ENCODE results near the gene GRB7.

DNA sequence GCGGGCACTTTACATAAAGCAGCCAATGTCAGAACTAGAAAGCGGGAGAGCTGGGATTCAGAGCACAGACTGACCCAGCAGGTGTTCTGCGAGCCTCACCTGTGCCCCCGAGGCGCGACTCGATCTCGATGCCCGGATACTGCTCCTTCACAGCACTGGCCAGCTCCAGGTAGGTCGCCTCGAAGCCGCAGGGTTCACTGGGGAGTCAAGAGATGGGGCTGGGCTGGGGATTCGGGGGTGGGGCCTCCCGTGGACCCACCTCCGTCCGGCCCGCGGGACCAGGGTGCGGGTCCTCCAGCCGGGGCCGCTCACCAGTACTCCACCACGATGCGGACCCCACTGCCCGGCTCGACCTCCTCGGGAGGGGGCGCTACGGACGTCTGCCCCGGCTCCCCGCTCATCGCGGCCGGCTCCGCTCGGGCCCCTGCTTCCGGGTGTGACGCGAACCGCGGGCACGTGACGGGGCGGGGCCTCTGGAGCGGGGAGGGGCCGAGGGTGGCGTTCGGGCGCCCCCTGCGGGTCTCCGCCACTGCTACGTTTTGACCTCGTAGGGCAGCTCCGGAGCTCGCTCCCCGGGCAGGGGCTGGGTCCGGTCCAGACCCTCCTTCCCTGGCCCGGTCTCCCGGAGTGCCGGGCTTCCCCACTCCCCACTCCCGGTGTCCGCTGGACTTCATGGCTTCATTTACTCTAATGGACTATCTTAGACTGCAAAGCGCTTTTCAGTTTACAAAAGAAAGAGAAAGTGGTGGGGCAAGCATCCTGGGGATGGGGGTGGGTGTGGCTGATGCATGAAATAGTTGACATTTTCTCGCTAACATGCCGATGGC lies 7.4 kb upstream of the GRB7 start, which contains the start of gene MIEN1:
- TF ChIP-seq, protein P1, sequence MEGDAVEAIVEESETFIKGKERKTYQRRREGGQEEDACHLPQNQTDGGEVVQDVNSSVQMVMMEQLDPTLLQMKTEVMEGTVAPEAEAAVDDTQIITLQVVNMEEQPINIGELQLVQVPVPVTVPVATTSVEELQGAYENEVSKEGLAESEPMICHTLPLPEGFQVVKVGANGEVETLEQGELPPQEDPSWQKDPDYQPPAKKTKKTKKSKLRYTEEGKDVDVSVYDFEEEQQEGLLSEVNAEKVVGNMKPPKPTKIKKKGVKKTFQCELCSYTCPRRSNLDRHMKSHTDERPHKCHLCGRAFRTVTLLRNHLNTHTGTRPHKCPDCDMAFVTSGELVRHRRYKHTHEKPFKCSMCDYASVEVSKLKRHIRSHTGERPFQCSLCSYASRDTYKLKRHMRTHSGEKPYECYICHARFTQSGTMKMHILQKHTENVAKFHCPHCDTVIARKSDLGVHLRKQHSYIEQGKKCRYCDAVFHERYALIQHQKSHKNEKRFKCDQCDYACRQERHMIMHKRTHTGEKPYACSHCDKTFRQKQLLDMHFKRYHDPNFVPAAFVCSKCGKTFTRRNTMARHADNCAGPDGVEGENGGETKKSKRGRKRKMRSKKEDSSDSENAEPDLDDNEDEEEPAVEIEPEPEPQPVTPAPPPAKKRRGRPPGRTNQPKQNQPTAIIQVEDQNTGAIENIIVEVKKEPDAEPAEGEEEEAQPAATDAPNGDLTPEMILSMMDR (IDR thresholded peaks at IDR 0.05 in 8 of 11, conservative IDR thresholded peaks at IDR 0.05 in 3 of 11): peak; percentile 81 to 96 (median 93)
- peak; percentile 45 to 79 (median 58) for TF ChIP-seq POLR2A (IDR thresholded peaks at IDR 0.05)

Data from spleen (tissue), 7 donors.